ENCODE measurements around the gene DICER1.
"Not testable (repeated sequence)": the region's sequence is repeated elsewhere in the genome, so short reads cannot be mapped to it uniquely, and the experiment has no call there.

DNA sequence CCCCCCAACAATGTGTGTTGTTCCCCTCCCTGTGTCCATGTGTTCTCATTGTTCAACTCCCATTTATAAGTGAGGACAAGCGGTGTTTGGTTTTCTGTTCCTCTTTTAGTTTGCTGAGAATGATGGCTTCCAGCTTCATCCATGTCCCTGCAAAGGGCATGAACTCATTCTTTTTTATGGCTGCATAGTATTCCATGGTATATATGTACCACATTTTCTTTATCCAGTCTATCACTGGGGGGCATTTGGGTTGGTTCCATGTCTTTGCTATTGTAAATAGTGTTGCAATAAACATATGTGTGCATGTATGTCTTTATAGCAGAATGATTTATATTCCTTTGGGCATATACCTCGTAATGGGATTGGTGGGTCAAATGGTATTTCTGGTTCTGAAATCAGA lies 44.4 kb upstream of the DICER1 start:
- TF ChIP-seq, protein P1, sequence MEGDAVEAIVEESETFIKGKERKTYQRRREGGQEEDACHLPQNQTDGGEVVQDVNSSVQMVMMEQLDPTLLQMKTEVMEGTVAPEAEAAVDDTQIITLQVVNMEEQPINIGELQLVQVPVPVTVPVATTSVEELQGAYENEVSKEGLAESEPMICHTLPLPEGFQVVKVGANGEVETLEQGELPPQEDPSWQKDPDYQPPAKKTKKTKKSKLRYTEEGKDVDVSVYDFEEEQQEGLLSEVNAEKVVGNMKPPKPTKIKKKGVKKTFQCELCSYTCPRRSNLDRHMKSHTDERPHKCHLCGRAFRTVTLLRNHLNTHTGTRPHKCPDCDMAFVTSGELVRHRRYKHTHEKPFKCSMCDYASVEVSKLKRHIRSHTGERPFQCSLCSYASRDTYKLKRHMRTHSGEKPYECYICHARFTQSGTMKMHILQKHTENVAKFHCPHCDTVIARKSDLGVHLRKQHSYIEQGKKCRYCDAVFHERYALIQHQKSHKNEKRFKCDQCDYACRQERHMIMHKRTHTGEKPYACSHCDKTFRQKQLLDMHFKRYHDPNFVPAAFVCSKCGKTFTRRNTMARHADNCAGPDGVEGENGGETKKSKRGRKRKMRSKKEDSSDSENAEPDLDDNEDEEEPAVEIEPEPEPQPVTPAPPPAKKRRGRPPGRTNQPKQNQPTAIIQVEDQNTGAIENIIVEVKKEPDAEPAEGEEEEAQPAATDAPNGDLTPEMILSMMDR (IDR thresholded peaks at IDR 0.05): not testable (repeated sequence)
- not testable (repeated sequence) for TF ChIP-seq POLR2A (IDR thresholded peaks at IDR 0.05)
